HCT116 (cell line): ENCODE data around the gene ZSCAN2. TPM values are rescaled to one million over a fixed set of nuclear protein-coding genes. Genes with fewer than 3 reads are reported as not detected.

Experiments
- ATAC-seq: fragments of 200-7000 bp; cut with Tn5 transposase; 2 replicates; pipeline ENCODE4 v1.9.1; 2020; ENCODE audit warnings: mild to moderate bottlenecking, moderate library complexity
- BruUV-seq: library from RNA; stranded (reverse); fragments of 400-500 nt; replicated peaks from 2 replicates; lab custom pipeline; 2021; lab: Mats Ljungman, UMichigan
- CTCF ChIA-PET: fragments of 300-600 bp; sonication (Branson Sonifier 250); formaldehyde crosslinking; loops from one replicate; lab custom pipeline; 2021; ENCODE audit warnings: antibody characterized with exemption; lab: Charles Lee
- POLR2A ChIA-PET: fragments of 300-600, 350-600 bp; sonication (Branson Sonifier 250); formaldehyde crosslinking; loops from one replicate; lab custom pipeline; 2021; ENCODE audit warnings: antibody characterized with exemption; lab: Charles Lee
- RAD21 ChIA-PET, 2 experiments: fragments of 300-600 bp; sonication (Branson Sonifier 250); formaldehyde crosslinking; loops; one replicate each; lab custom pipeline; 2023; ENCODE audit warnings: low total read pairs in 2 of 2; ENCODE audit not compliant: uncharacterized antibody in 2 of 2, unreplicated experiment in 2 of 2, low non-redundant PET in 1 of 2; lab: Charles Lee
- DNase-seq: peaks from one replicate; pipeline ENCODE4 v3.0.0-alpha.2; 2010; ENCODE audit warnings: low read depth, low spot score
- H2AFZ ChIP-seq: fragments of 200-600 bp; shearing (Covaris generic), sonication (generic); 2 replicates; pipeline ENCODE4 v1.6.1; 2017; ENCODE audit warnings: low read depth, mixed run types, mixed read lengths, antibody characterized with exemption, low read length; ENCODE audit not compliant: poor library complexity, severe bottlenecking
- H3K27ac ChIP-seq: 2 replicates; pipeline ENCODE4 v1.5.1; 2012; ENCODE audit warnings: low read depth, low read length
- H3K27me3 ChIP-seq: fragments of 200-600 bp; sonication (generic); 2 replicates; pipeline ENCODE4 v1.6.1; 2016; ENCODE audit warnings: mixed run types, low read length, mixed read lengths; ENCODE audit not compliant: insufficient read depth
- H3K36me3 ChIP-seq, 2 experiments: fragments of 200-500 bp in 1 of 2; fragments of 200-600 bp in 1 of 2; sonication (Bioruptor generic) in 1 of 2; sonication (generic) in 1 of 2; 2 replicates each; pipeline versions ENCODE4 v1.5.1 to v1.6.1; 2014 to 2016; ENCODE audit warnings: low read length in 2 of 2, inconsistent platforms in 1 of 2, mixed read lengths in 1 of 2, mixed run types in 1 of 2; ENCODE audit not compliant: insufficient read depth in 2 of 2, control insufficient read depth in 1 of 2
- H3K4me1 ChIP-seq, 2 experiments: fragments of 200-600 bp in 1 of 2; sonication (generic) in 1 of 2; 2 replicates each; pipeline versions ENCODE4 v1.5.1 to v1.6.1; 2012 to 2017; ENCODE audit warnings: low read length in 2 of 2, inconsistent platforms in 1 of 2, mild to moderate bottlenecking in 1 of 2, mixed read lengths in 1 of 2, mixed run types in 1 of 2, moderate library complexity in 1 of 2; ENCODE audit not compliant: insufficient read depth in 2 of 2, control insufficient read depth in 1 of 2
- H3K4me2 ChIP-seq: fragments of 200-600 bp; sonication (generic); 2 replicates; pipeline ENCODE4 v1.6.1; 2017; ENCODE audit warnings: mixed run types, low read length, mixed read lengths
- H3K4me3 ChIP-seq, 2 experiments: fragments of 200-600 bp in 1 of 2; sonication (generic) in 1 of 2; replicated peaks in 1 of 2; 2 replicates each; pipeline ENCODE4 v1.5.1; 2011 to 2016; ENCODE audit warnings: low read length in 2 of 2, control low read depth in 1 of 2, low read depth in 1 of 2, mild to moderate bottlenecking in 1 of 2, mixed read lengths in 1 of 2, mixed run types in 1 of 2
- H3K79me2 ChIP-seq: fragments of 200-600 bp; sonication (generic); 2 replicates; pipeline ENCODE4 v1.6.1; 2017; ENCODE audit warnings: mild to moderate bottlenecking, mixed run types, low read length, moderate library complexity, mixed read lengths; ENCODE audit not compliant: insufficient read depth
- H3K9ac ChIP-seq: fragments of 200-600 bp; sonication (generic); 2 replicates; pipeline ENCODE4 v1.6.1; 2016; ENCODE audit warnings: low read length, mixed read lengths
- H3K9me2 ChIP-seq: fragments of 200-600 bp; sonication (generic), shearing (Covaris generic); 2 replicates; pipeline ENCODE4 v1.6.1; 2017; ENCODE audit warnings: mixed run types, mild to moderate bottlenecking, moderate library complexity; ENCODE audit not compliant: insufficient read depth
- H3K9me3 ChIP-seq, 2 experiments: fragments of 200-500 bp in 1 of 2; fragments of 200-600 bp in 1 of 2; sonication (Bioruptor generic) in 1 of 2; sonication (generic) in 1 of 2; 2 replicates each; pipeline ENCODE4 v1.6.1; 2014 to 2017; ENCODE audit warnings: low read length in 2 of 2, mixed read lengths in 2 of 2, inconsistent platforms in 1 of 2, low read depth in 1 of 2, mild to moderate bottlenecking in 1 of 2, mixed run types in 1 of 2, moderate library complexity in 1 of 2; ENCODE audit not compliant: control insufficient read depth in 1 of 2, insufficient read depth in 1 of 2
- H4K20me1 ChIP-seq: fragments of 200-600 bp; sonication (generic), shearing (Covaris generic); 2 replicates; pipeline ENCODE4 v1.6.1; 2017; ENCODE audit warnings: mixed run types, mild to moderate bottlenecking, moderate library complexity; ENCODE audit not compliant: insufficient read depth
- CEBPB ChIP-seq: IDR thresholded peaks from 2 replicates; pipeline ENCODE4 v1.6.1; 2012; ENCODE audit warnings: low read depth
- CTCF ChIP-seq, 3 experiments: fragments of 200-600 bp in 1 of 3; sonication (generic) in 1 of 3; IDR thresholded peaks in 2 of 3; conservative IDR thresholded peaks in 1 of 3; 2 replicates each; pipeline ENCODE4 v1.5.1; 2012 to 2017; ENCODE audit warnings: low read depth in 2 of 3, low read length in 2 of 3, antibody characterized with exemption in 1 of 3, borderline replicate concordance in 1 of 3, control low read depth in 1 of 3, mild to moderate bottlenecking in 1 of 3, mixed read lengths in 1 of 3, mixed run types in 1 of 3, moderate library complexity in 1 of 3; ENCODE audit not compliant: insufficient read depth in 1 of 3
- EZH2 ChIP-seq: fragments of 200-600 bp; sonication (generic); IDR thresholded peaks from 2 replicates; pipeline ENCODE4 v1.6.1; 2017; ENCODE audit warnings: antibody characterized with exemption, mixed run types
- JUND ChIP-seq: IDR thresholded peaks from 2 replicates; pipeline ENCODE4 v1.6.1; 2012
- POLR2AphosphoS5 ChIP-seq: IDR thresholded peaks from 2 replicates; pipeline ENCODE4 v1.6.1; 2011; ENCODE audit warnings: mild to moderate bottlenecking, low read depth, low read length, moderate library complexity
- RAD21 ChIP-seq: IDR thresholded peaks from 2 replicates; pipeline ENCODE4 v1.6.1; 2012; ENCODE audit warnings: low read depth, mild to moderate bottlenecking
- SIN3A ChIP-seq: IDR thresholded peaks from 2 replicates; pipeline ENCODE4 v1.6.1; 2012; ENCODE audit warnings: low read depth
- TCF7L2 ChIP-seq: IDR thresholded peaks from 2 replicates; pipeline ENCODE4 v1.7.0; 2011; ENCODE audit warnings: borderline replicate concordance, inconsistent platforms; ENCODE audit not compliant: insufficient read depth, insufficient read length; ENCODE audit errors: extremely low read depth
- YY1 ChIP-seq: IDR thresholded peaks from 2 replicates; pipeline ENCODE4 v1.6.1; 2011; ENCODE audit warnings: low read length, low read depth, moderate library complexity, mild to moderate bottlenecking; ENCODE audit not compliant: insufficient replicate concordance; ENCODE audit errors: extremely low read depth
- intact Hi-C: fragments of 100-400 bp; cut with micrococcal nuclease; formaldehyde crosslinking; loops from 2 replicates; pipeline ENCODE4 v1.10.0; 2022
- total RNA-seq: library from RNA; stranded (reverse); gene quantifications from one replicate; pipeline ENCODE4 v1.2.1, GENCODE V29; 2021; ENCODE audit not compliant: unreplicated experiment

The ZSCAN2 gene
- total RNA-seq, 1 experiment from 2014 or later: 15.5 TPM

- H3K36me3 ChIP-seq: no peaks in the 10 kb centered on the region
- H3K9me3 ChIP-seq: no peaks in the 10 kb centered on the region
- CTCF ChIA-PET: interaction anchor here (0.6 to 1.8 kb wide), 30 partner anchors 8 to 1791 kb away, joined by 3 to 14 read pairs (median 4); partner anchors contain the start of genes PDE8A and WDR73
- POLR2A ChIA-PET: interaction anchor here (0.6 to 1.2 kb wide), 4 partner anchors 9 to 368 kb away, joined by 3 to 4 read pairs (median 3); no protein-coding TSS in a partner anchor
- DNase-seq (peak; percentile 85), ATAC-seq (peak; percentile 99)
- 0 out of 2 replicates have a peak overlapping the region, but pooled peaks have one; percentile 20 for H3K9ac ChIP-seq
- peak overlapping the region; percentile 73 for H3K4me2 ChIP-seq
- peaks cover 0 to 11% of the 10 kb centered on the region in 2 experiments; a peak in 2 of 4 replicates for H3K4me1 ChIP-seq
- peak overlapping the region; percentile 35 to 47 for H3K4me3 ChIP-seq
- H3K9me2 ChIP-seq: no peaks in the 10 kb centered on the region
- no peaks in the 10 kb centered on the region for H4K20me1 ChIP-seq
- RAD21 ChIA-PET: interaction anchor here (0.6 to 1.2 kb wide), 14 partner anchors 9 to 1220 kb away, joined by 3 to 7 read pairs (median 3); no protein-coding TSS in a partner anchor
- no TSS peak for BruUV-seq
- H2AFZ ChIP-seq: peak overlapping the region; percentile 90
- H3K79me2 ChIP-seq: no peaks in the 10 kb centered on the region
- no peak overlapping the region for H3K27ac ChIP-seq
- TF ChIP-seq JUND (no peak), EZH2 (no peak), SIN3A (no peak), RAD21 (peak; percentile 83), POLR2AphosphoS5 (0 out of 2 replicates have a peak, but pooled peaks have one; percentile 38), YY1 (peak; percentile 48), CEBPB (no peak), TCF7L2 (peak; percentile 12), CTCF (IDR thresholded peaks at IDR 0.05 in 2 of 3, conservative IDR thresholded peaks at IDR 0.05 in 1 of 3; ENCODE audit: borderline replicate concordance in 1 of 3, insufficient read depth in 1 of 3, low read depth in 2 of 3, low read length in 2 of 3) (peak; percentile 62 to 72 (median 66))
- no peaks in the 10 kb centered on the region for H3K27me3 ChIP-seq
- intact Hi-C loops: loop anchor here (5.0 kb wide), 2 partner anchors 339 to 454 kb away; no protein-coding TSS in a partner anchor
Measured at GRCh38 chr15:84588053-84588874, 12.5 kb upstream of the ZSCAN2 start.
